CD4-positive, alpha-beta T cell (primary cell): ENCODE results near the gene PPP4R2. TPM values are rescaled to one million over a fixed set of nuclear protein-coding genes. Genes with fewer than 3 reads are reported as not detected.

ENCODE experiments used
- ATAC-seq: fragments of 200-7000 bp; cut with Tn5 transposase; one replicate; pipeline ENCODE4 v1.10.0; 2022; ENCODE audit warnings: mild to moderate bottlenecking; ENCODE audit not compliant: poor library complexity
- CTCF ChIA-PET: fragments of 350-600 bp; sonication (Branson Sonifier 250); formaldehyde crosslinking; loops from one replicate; lab custom pipeline; 2021; ENCODE audit warnings: antibody characterized with exemption, inconsistent platforms; lab: Charles Lee
- POLR2A ChIA-PET: fragments of 350-600 bp; sonication (Branson Sonifier 250); formaldehyde crosslinking; loops from one replicate; lab custom pipeline; 2021; ENCODE audit warnings: antibody characterized with exemption, inconsistent platforms; lab: Charles Lee
- DNase-seq, 14 experiments: peaks; one replicate each; pipeline ENCODE4 v3.0.0-alpha.2; 2013 to 2020; ENCODE audit warnings: mixed read lengths in 2 of 14
- H3K27ac ChIP-seq, 2 donors: one replicate each; pipeline versions ENCODE4 v1.5.1 to v1.7.0; 2013; ENCODE audit warnings: low read length in 2 of 2, low read depth in 1 of 2, mild to moderate bottlenecking in 1 of 2
- H3K27me3 ChIP-seq, 2 experiments: 1 replicate in 1 of 2; 2 replicates in 1 of 2; pipeline versions ENCODE4 v1.6.1 to v1.7.0; 2013; ENCODE audit warnings: low read length in 2 of 2, control low read depth in 1 of 2, mild to moderate bottlenecking in 1 of 2, moderate library complexity in 1 of 2; ENCODE audit not compliant: insufficient read depth in 2 of 2, control insufficient read depth in 1 of 2
- H3K36me3 ChIP-seq: one replicate; pipeline ENCODE4 v1.6.1; 2013; ENCODE audit warnings: low read length, control low read depth; ENCODE audit not compliant: insufficient read depth
- H3K4me1 ChIP-seq: one replicate; pipeline ENCODE4 v1.6.1; 2013; ENCODE audit warnings: low read length, control low read depth; ENCODE audit not compliant: insufficient read depth
- H3K4me3 ChIP-seq: one replicate; pipeline ENCODE4 v1.5.1; 2013; ENCODE audit warnings: mild to moderate bottlenecking, low read length, moderate library complexity
- H3K9me3 ChIP-seq, 2 experiments: 1 replicate in 1 of 2; 2 replicates in 1 of 2; pipeline versions ENCODE4 v1.6.1 to v1.7.0; 2013; ENCODE audit warnings: low read length in 2 of 2, mild to moderate bottlenecking in 2 of 2, control low read depth in 1 of 2, moderate library complexity in 1 of 2; ENCODE audit not compliant: control insufficient read depth in 1 of 2, insufficient read depth in 1 of 2
- H3K27ac Mint-ChIP-seq: one replicate; pipeline ENCODE4 v1.8.0; 2020; ENCODE audit warnings: mixed read lengths
- H3K27me3 Mint-ChIP-seq: one replicate; pipeline ENCODE4 v1.8.0; 2021; ENCODE audit warnings: mixed read lengths
- H3K36me3 Mint-ChIP-seq: one replicate; pipeline ENCODE4 v1.8.0; 2021; ENCODE audit warnings: low read depth, mixed read lengths
- H3K4me1 Mint-ChIP-seq: one replicate; pipeline ENCODE4 v1.8.0; 2021; ENCODE audit warnings: low read depth, mixed read lengths
- H3K4me3 Mint-ChIP-seq: one replicate; pipeline ENCODE4 v1.8.0; 2020; ENCODE audit warnings: mild to moderate bottlenecking, mixed read lengths
- H3K9me3 Mint-ChIP-seq: one replicate; pipeline ENCODE4 v1.8.0; 2020; ENCODE audit warnings: mixed read lengths
- intact Hi-C, 2 experiments: fragments of 100-400 bp; cut with DNase I in 1 of 2; cut with micrococcal nuclease in 1 of 2; formaldehyde crosslinking; loops; one replicate each; pipeline versions ENCODE4 v1.15.1 to v1.9.0; 2023 to 2025; cut with DNase I, micrococcal nuclease
- total RNA-seq, 174 experiments: library from RNA in 2 of 174; stranded (reverse) in 2 of 174; gene quantifications; one replicate each; pipeline ENCODE4 v1.2.3 and lab custom pipeline; 2021 to 2026
- TF ChIP-seq, protein P1 (sequence below): fragments of 200-600 bp; IDR thresholded peaks from one replicate; pipeline ENCODE4 v1.8.0; 2022; ENCODE audit warnings: antibody characterized with exemption, mild to moderate bottlenecking

Gene PPP4R2
- total RNA-seq, 2 experiments from 2014 or later: 67.8 to 80.3 TPM

DNA sequence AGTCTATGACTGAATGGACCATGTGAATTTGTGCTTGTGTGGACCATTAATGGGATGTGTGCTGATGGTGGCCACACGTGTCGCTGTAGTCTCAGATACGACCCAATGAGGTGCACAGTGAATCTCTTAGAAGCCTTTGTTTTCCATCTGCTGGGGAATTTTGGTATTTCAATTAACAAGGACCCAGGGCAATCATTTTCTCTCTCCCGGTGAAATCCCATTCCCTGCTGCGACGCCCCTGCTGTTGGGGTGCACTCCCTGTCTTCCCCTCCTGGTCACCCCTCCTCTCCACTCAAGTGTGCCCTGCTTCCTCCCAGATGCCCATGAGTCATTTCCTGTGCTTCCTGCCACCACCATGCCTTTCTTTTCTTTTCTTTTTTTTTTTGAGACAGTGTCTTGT is 97.5 kb downstream of the PPP4R2 start:
- H3K4me1 ChIP-seq: peaks cover 7% of the 10 kb centered on the region
- DNase-seq: peak in 2 of 14 experiments; percentile 5 to 10
- no peaks in the 10 kb centered on the region for H3K36me3 ChIP-seq
- H3K4me3 ChIP-seq: no peak overlapping the region
- Mint-ChIP-seq H3K4me1 (peaks cover 4% of the 10 kb centered on the region), H3K27me3 (no peaks in the 10 kb centered on the region), H3K9me3 (no peaks in the 10 kb centered on the region), H3K27ac (no peak overlapping the region), H3K36me3 (no peaks in the 10 kb centered on the region), H3K4me3 (no peak overlapping the region)
- intact Hi-C loops: no loop called here
- ChIA-PET CTCF (no interaction called here), POLR2A (no interaction called here)
- no peak overlapping the region for H3K27ac ChIP-seq
- TF ChIP-seq, protein P1, sequence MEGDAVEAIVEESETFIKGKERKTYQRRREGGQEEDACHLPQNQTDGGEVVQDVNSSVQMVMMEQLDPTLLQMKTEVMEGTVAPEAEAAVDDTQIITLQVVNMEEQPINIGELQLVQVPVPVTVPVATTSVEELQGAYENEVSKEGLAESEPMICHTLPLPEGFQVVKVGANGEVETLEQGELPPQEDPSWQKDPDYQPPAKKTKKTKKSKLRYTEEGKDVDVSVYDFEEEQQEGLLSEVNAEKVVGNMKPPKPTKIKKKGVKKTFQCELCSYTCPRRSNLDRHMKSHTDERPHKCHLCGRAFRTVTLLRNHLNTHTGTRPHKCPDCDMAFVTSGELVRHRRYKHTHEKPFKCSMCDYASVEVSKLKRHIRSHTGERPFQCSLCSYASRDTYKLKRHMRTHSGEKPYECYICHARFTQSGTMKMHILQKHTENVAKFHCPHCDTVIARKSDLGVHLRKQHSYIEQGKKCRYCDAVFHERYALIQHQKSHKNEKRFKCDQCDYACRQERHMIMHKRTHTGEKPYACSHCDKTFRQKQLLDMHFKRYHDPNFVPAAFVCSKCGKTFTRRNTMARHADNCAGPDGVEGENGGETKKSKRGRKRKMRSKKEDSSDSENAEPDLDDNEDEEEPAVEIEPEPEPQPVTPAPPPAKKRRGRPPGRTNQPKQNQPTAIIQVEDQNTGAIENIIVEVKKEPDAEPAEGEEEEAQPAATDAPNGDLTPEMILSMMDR: no peak
- H3K9me3 ChIP-seq: peaks cover 0 to 5% of the 10 kb centered on the region in 2 experiments
- H3K27me3 ChIP-seq: no peaks in the 10 kb centered on the region
- no peak for ATAC-seq

DNA sequence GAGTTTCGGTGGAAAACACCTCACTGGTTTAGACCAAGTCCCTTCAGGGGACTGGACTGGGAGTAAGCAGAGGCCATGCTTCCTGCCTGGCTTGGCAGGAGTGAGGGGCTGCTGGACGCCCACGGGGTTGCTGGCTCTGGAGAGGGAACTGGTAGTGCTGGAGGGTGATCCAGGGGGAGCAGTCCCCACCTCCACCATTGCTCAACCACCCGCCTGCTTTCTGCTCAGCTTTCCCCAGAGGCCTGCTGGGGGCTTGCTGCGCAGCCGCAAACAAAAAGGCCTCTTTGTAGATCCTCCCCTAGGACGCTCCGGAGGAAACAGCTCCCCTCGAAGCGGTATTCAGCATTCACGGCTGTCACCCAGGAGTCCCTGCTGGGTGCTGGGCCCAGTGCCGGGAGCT is 98.3 kb downstream of the PPP4R2 start:
- Histone ChIP-seq H3K4me1 (peaks cover 7% of the 10 kb centered on the region), H3K9me3 (peaks cover 0 to 5% of the 10 kb centered on the region in 2 experiments), H3K36me3 (no peaks in the 10 kb centered on the region), H3K27me3 (no peaks in the 10 kb centered on the region), H3K27ac (no peak overlapping the region), H3K4me3 (no peak overlapping the region)
- no peak overlapping the region for H3K27ac Mint-ChIP-seq
- ChIA-PET CTCF (no interaction called here), POLR2A (no interaction called here)
- ATAC-seq: no peak
- H3K4me3 Mint-ChIP-seq: no peak overlapping the region
- DNase-seq: no peak
- no peaks in the 10 kb centered on the region for H3K36me3 Mint-ChIP-seq
- no peaks in the 10 kb centered on the region for H3K9me3 Mint-ChIP-seq
- H3K4me1 Mint-ChIP-seq: peaks cover 4% of the 10 kb centered on the region
- no peaks in the 10 kb centered on the region for H3K27me3 Mint-ChIP-seq
- TF ChIP-seq, protein P1: no peak
- intact Hi-C loops: no loop called here

DNA sequence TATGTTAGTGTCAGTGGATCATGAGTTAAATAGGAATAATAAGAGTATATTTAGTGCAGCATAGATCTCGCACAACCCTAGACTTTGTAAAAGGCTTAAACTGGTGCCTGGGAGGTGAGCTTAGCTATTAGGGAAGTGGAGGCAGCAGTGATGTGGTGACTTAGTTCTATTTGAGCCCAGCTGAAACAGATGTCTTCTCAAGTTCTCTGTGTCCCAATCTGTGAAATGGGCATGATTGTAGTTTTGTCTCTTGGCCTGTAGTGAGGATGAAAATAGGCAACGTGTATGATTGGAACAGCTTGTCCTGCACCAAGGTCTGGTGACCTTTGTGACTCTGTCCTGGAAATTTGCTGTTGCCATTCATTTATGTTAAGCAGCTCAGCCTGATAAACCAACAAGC is 99.6 kb downstream of the PPP4R2 start:
- no peaks in the 10 kb centered on the region for H3K36me3 ChIP-seq
- ChIA-PET POLR2A (no interaction called here), CTCF (no interaction called here)
- no peaks in the 10 kb centered on the region for H3K27me3 ChIP-seq
- ATAC-seq: no peak
- TF ChIP-seq, protein P1: no peak
- H3K9me3 Mint-ChIP-seq: no peaks in the 10 kb centered on the region
- H3K27me3 Mint-ChIP-seq: no peaks in the 10 kb centered on the region
- H3K4me3 ChIP-seq: no peak overlapping the region
- DNase-seq: no peak
- H3K36me3 Mint-ChIP-seq: no peaks in the 10 kb centered on the region
- no peak overlapping the region for H3K27ac Mint-ChIP-seq
- peaks cover 7% of the 10 kb centered on the region for H3K4me1 ChIP-seq
- no peak overlapping the region for H3K4me3 Mint-ChIP-seq
- peaks cover 0 to 5% of the 10 kb centered on the region in 2 experiments for H3K9me3 ChIP-seq
- peaks cover 4% of the 10 kb centered on the region for H3K4me1 Mint-ChIP-seq
- intact Hi-C loops: no loop called here
- H3K27ac ChIP-seq: no peak overlapping the region
